Panc1 (cell line): ENCODE measurements around the gene CDYL2. TPM values are rescaled to one million over a fixed set of nuclear protein-coding genes. Genes with fewer than 3 reads are reported as not detected.

ENCODE experiments used
- ATAC-seq: fragments of 200-7000 bp; cut with Tn5 transposase; 2 replicates; pipeline ENCODE4 v1.9.1; 2020; ENCODE audit warnings: mild to moderate bottlenecking, moderate library complexity
- BruUV-seq: library from RNA; stranded (reverse); fragments of 400-500 nt; replicated peaks from 2 replicates; lab custom pipeline; 2021; lab: Mats Ljungman, UMichigan
- CTCF ChIA-PET: fragments of 300-600 bp; sonication (Branson Sonifier 250); formaldehyde crosslinking; loops from one replicate; lab custom pipeline; 2022; ENCODE audit warnings: antibody characterized with exemption; lab: Charles Lee
- POLR2A ChIA-PET: fragments of 300-600 bp; sonication (Branson Sonifier 250); formaldehyde crosslinking; loops from one replicate; lab custom pipeline; 2022; ENCODE audit warnings: antibody characterized with exemption; lab: Charles Lee
- DNase-seq: peaks from one replicate; pipeline ENCODE4 v3.0.0-alpha.2; 2010; ENCODE audit warnings: low read depth, low spot score
- H3K27ac ChIP-seq: 2 replicates; pipeline ENCODE4 v1.5.1; 2011; ENCODE audit warnings: mild to moderate bottlenecking, low read length, inconsistent platforms
- H3K27me3 ChIP-seq: fragments of 200-500 bp; sonication (Bioruptor generic); 2 replicates; pipeline ENCODE4 v1.6.0; 2014; ENCODE audit warnings: low read length, inconsistent platforms; ENCODE audit not compliant: control insufficient read depth, insufficient read depth
- H3K36me3 ChIP-seq: fragments of 200-500 bp; sonication (Bioruptor generic); 2 replicates; pipeline ENCODE4 v1.5.1; 2014; ENCODE audit warnings: inconsistent platforms, mild to moderate bottlenecking, low read length, moderate library complexity; ENCODE audit not compliant: control insufficient read depth, insufficient read depth
- H3K4me1 ChIP-seq: 2 replicates; pipeline ENCODE4 v1.5.1; 2011; ENCODE audit warnings: inconsistent platforms, mild to moderate bottlenecking, low read length, moderate library complexity; ENCODE audit not compliant: control insufficient read depth, insufficient read depth
- H3K4me3 ChIP-seq, 2 experiments: 2 replicates each; pipeline ENCODE4 v1.5.1; 2011 to 2012; ENCODE audit warnings: low read depth in 2 of 2, low read length in 2 of 2, mild to moderate bottlenecking in 2 of 2, inconsistent platforms in 1 of 2, moderate library complexity in 1 of 2
- H3K9me3 ChIP-seq: fragments of 200-500 bp; sonication (Bioruptor generic); 2 replicates; pipeline ENCODE4 v1.5.1; 2014; ENCODE audit warnings: low read depth, mild to moderate bottlenecking, inconsistent platforms, low read length, moderate library complexity; ENCODE audit not compliant: control insufficient read depth, insufficient read depth
- POLR2AphosphoS5 ChIP-seq: IDR thresholded peaks from 2 replicates; pipeline ENCODE4 v1.6.1; 2012; ENCODE audit warnings: mild to moderate bottlenecking, low read depth, low read length, moderate library complexity
- SIN3A ChIP-seq: IDR thresholded peaks from 2 replicates; pipeline ENCODE4 v1.6.1; 2012; ENCODE audit warnings: low read depth, mild to moderate bottlenecking, low read length, moderate library complexity, borderline replicate concordance; ENCODE audit not compliant: insufficient read depth
- TCF7L2 ChIP-seq: IDR thresholded peaks from 2 replicates; pipeline ENCODE4 v1.6.1; 2011; ENCODE audit warnings: mild to moderate bottlenecking, low read depth, low read length, inconsistent platforms
- in situ Hi-C: cut with HindIII; loops from 2 replicates; pipeline ENCODE4 v1.10.0; 2016; ENCODE audit warnings: low sequenced_read_pairs, low pct_unique_long_range_greater_than_20kb
- intact Hi-C: fragments of 100-400 bp; cut with micrococcal nuclease; formaldehyde crosslinking; loops from one replicate; pipeline ENCODE4 v1.10.0; 2022; ENCODE audit not compliant: unreplicated experiment
- total RNA-seq: library from RNA; stranded (reverse); gene quantifications from one replicate; pipeline ENCODE4 v1.2.1, GENCODE V29; 2021; ENCODE audit not compliant: unreplicated experiment
- TF ChIP-seq, protein P1 (sequence below), 2 experiments: IDR thresholded peaks; 2 replicates each; pipeline ENCODE4 v1.6.1; 2011 to 2012; ENCODE audit warnings: low read depth in 2 of 2, control low read depth in 1 of 2, low read length in 1 of 2, mild to moderate bottlenecking in 1 of 2, moderate library complexity in 1 of 2; ENCODE audit not compliant: insufficient read depth in 1 of 2
- TF ChIP-seq, protein P2 (sequence below): fragments of 450-650 bp; IDR thresholded peaks from 2 replicates; pipeline ENCODE4 v1.5.1; 2017; ENCODE audit warnings: mild to moderate bottlenecking

The CDYL2 gene
- total RNA-seq, 1 experiment from 2014 or later = 6.1 TPM

DNA sequence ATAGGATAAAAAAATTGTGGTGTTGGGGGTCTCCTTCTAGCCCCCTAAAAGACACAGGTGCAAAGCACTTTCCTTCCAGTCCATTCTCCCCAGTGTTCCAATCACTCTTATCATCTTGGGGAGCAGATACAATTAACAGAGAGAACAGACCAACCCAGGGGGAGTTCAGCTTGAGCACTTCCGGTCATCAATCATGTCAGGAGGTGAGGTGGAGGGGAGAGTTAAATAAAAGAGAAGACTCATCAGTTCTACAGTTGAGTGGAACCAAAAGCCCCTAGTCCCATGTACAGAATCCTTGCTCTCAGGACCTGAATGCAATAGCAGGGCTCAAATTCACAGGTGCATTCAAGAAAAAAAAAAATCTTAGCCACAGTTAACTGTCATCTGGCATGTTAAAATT lies 141.3 kb downstream of the CDYL2 start:
- no peaks in the 10 kb centered on the region for H3K27me3 ChIP-seq
- in situ Hi-C loops = no loop called here
- no peak for TF ChIP-seq SIN3A
- TF ChIP-seq, protein P1, sequence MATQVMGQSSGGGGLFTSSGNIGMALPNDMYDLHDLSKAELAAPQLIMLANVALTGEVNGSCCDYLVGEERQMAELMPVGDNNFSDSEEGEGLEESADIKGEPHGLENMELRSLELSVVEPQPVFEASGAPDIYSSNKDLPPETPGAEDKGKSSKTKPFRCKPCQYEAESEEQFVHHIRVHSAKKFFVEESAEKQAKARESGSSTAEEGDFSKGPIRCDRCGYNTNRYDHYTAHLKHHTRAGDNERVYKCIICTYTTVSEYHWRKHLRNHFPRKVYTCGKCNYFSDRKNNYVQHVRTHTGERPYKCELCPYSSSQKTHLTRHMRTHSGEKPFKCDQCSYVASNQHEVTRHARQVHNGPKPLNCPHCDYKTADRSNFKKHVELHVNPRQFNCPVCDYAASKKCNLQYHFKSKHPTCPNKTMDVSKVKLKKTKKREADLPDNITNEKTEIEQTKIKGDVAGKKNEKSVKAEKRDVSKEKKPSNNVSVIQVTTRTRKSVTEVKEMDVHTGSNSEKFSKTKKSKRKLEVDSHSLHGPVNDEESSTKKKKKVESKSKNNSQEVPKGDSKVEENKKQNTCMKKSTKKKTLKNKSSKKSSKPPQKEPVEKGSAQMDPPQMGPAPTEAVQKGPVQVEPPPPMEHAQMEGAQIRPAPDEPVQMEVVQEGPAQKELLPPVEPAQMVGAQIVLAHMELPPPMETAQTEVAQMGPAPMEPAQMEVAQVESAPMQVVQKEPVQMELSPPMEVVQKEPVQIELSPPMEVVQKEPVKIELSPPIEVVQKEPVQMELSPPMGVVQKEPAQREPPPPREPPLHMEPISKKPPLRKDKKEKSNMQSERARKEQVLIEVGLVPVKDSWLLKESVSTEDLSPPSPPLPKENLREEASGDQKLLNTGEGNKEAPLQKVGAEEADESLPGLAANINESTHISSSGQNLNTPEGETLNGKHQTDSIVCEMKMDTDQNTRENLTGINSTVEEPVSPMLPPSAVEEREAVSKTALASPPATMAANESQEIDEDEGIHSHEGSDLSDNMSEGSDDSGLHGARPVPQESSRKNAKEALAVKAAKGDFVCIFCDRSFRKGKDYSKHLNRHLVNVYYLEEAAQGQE (IDR thresholded peaks at IDR 0.05; ENCODE audit: insufficient read depth in 1 of 2, low read depth in 2 of 2, low read length in 1 of 2) = no peak
- TF ChIP-seq POLR2AphosphoS5 = no peak
- TF ChIP-seq, protein P2, sequence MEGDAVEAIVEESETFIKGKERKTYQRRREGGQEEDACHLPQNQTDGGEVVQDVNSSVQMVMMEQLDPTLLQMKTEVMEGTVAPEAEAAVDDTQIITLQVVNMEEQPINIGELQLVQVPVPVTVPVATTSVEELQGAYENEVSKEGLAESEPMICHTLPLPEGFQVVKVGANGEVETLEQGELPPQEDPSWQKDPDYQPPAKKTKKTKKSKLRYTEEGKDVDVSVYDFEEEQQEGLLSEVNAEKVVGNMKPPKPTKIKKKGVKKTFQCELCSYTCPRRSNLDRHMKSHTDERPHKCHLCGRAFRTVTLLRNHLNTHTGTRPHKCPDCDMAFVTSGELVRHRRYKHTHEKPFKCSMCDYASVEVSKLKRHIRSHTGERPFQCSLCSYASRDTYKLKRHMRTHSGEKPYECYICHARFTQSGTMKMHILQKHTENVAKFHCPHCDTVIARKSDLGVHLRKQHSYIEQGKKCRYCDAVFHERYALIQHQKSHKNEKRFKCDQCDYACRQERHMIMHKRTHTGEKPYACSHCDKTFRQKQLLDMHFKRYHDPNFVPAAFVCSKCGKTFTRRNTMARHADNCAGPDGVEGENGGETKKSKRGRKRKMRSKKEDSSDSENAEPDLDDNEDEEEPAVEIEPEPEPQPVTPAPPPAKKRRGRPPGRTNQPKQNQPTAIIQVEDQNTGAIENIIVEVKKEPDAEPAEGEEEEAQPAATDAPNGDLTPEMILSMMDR = no peak
- no peak overlapping the region for H3K27ac ChIP-seq
- CTCF ChIA-PET = no interaction called here
- ATAC-seq (no peak), DNase-seq (no peak)
- H3K36me3 ChIP-seq = no peaks in the 10 kb centered on the region
- POLR2A ChIA-PET = no interaction called here
- no peak overlapping the region for H3K4me3 ChIP-seq
- intact Hi-C loops = no loop called here
- BruUV-seq = no TSS peak
- H3K4me1 ChIP-seq = no peaks in the 10 kb centered on the region
- no peaks in the 10 kb centered on the region for H3K9me3 ChIP-seq

DNA sequence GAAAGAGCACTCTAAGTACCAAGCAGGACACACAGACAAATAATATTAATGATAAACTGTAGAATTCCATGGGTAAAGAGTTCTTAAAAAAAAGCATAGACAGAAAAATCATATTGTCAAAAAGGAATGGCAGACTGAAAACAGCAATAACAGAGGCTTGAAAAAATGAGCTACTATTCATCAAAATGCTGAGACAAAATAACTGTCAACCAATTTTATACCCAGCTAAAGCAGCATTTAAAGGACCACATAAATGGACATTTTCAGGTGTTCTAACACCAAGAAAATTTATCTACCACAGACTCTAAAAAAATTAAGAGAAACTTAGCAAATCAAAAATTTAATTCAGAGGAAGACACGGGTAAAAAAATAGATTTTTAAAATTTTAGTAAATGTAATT lies 144.5 kb downstream of the CDYL2 start:
- intact Hi-C loops (no loop called here), in situ Hi-C loops (no loop called here)
- TF ChIP-seq, protein P1 (IDR thresholded peaks at IDR 0.05; ENCODE audit: insufficient read depth in 1 of 2, low read depth in 2 of 2, low read length in 1 of 2) = no peak
- TF ChIP-seq, protein P2 = no peak
- TF ChIP-seq SIN3A (no peak), TCF7L2 (no peak), POLR2AphosphoS5 (no peak)
- Histone ChIP-seq H3K27me3 (no peaks in the 10 kb centered on the region), H3K27ac (no peak overlapping the region), H3K4me3 (no peak overlapping the region), H3K4me1 (no peaks in the 10 kb centered on the region), H3K9me3 (no peaks in the 10 kb centered on the region), H3K36me3 (no peaks in the 10 kb centered on the region)
- no TSS peak for BruUV-seq
- no peak for DNase-seq
- no peak for ATAC-seq
- ChIA-PET POLR2A (no interaction called here), CTCF (no interaction called here)
